ENCODE results near the gene KCNJ11.

The KCNJ11 gene

DNA sequence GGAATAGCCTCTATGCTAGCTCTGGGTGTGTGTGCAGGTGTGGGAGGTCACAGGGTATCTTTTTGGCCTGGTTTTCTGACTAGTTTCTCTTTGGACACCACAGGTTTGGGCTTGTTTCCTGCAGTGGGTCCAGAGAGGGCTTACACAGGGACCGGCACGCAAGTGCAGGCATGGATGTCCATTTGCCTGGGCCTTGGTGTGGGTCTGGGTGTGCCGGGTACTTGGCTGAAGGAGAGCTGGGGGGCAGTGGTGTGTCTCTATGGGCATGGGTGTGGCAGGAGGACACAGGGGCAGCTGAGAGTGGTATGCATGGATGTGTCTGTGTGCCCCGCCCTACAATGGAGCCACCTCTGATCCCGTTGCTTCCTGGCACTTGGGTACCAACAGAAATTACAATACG, 7.5 kb upstream of the KCNJ11 start:
- H3K9me2 ChIP-seq (ENCODE audit: low read depth, low read length) = no peaks in the 10 kb centered on the region
- H3K27me3 ChIP-seq (ENCODE audit: insufficient read depth, low read length) = no peaks in the 10 kb centered on the region
- no peaks in the 10 kb centered on the region for H3K79me2 ChIP-seq (ENCODE audit: insufficient read depth, low read length)
- no peak overlapping the region for H3K4me2 ChIP-seq (ENCODE audit: low read length)
- H4K20me1 ChIP-seq (ENCODE audit: insufficient read depth, low read length) = no peaks in the 10 kb centered on the region
- no peaks in the 10 kb centered on the region for H3F3A ChIP-seq (ENCODE audit: insufficient read depth, low read length)
- no peak overlapping the region for H2AFZ ChIP-seq (ENCODE audit: low read length)
- no peaks in the 10 kb centered on the region for H3K36me3 ChIP-seq (ENCODE audit: insufficient read depth, low read length)
- H3K4me3 ChIP-seq (ENCODE audit: low read depth, low read length, poor library complexity, severe bottlenecking) = no peak overlapping the region
- H3K9me3 ChIP-seq (ENCODE audit: low read length) = no peaks in the 10 kb centered on the region
- peaks cover 24% of the 10 kb centered on the region for H3K4me1 ChIP-seq (ENCODE audit: insufficient read depth, low read length, severe bottlenecking)
- H3K27ac ChIP-seq (ENCODE audit: low read depth, low read length, poor library complexity, severe bottlenecking) = no peak overlapping the region
- H3K9ac ChIP-seq (ENCODE audit: low read length) = no peak overlapping the region
- no peak for TF ChIP-seq EZH2 (IDR thresholded peaks at IDR 0.05; ENCODE audit: borderline replicate concordance, low read length)
- TF ChIP-seq CTCF (IDR thresholded peaks at IDR 0.05; ENCODE audit: low read length) = no peak

DNA sequence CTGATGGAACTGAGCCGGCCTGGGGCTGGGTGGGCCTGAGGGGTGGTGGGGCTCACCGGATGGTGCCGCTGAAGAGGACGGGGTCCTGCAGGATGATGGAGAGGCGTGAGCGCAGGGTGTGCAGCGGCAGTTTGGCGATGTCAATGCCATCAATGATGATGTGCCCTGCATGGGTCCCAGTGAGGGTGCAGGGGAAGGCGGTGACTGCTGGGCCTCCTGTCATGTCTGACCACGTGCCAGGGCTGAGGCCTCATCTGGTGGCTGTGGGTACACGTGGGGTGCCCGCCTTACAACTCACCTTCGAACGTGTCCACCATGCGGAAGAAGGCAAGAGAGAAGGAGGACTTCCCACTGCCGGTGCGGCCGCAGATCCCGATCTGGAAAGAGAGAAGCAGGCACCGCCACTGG, 7.1 kb upstream of the KCNJ11 start:
- Histone ChIP-seq H3K27ac (ENCODE audit: low read depth, low read length, poor library complexity, severe bottlenecking) (no peak overlapping the region), H3K4me3 (ENCODE audit: low read depth, low read length, poor library complexity, severe bottlenecking) (no peak overlapping the region), H3K9me2 (ENCODE audit: low read depth, low read length) (no peaks in the 10 kb centered on the region), H3K27me3 (ENCODE audit: insufficient read depth, low read length) (no peaks in the 10 kb centered on the region), H3K9ac (ENCODE audit: low read length) (no peak overlapping the region), H4K20me1 (ENCODE audit: insufficient read depth, low read length) (no peaks in the 10 kb centered on the region), H2AFZ (ENCODE audit: low read length) (no peak overlapping the region), H3K9me3 (ENCODE audit: low read length) (no peaks in the 10 kb centered on the region), H3F3A (ENCODE audit: insufficient read depth, low read length) (no peaks in the 10 kb centered on the region), H3K4me1 (ENCODE audit: insufficient read depth, low read length, severe bottlenecking) (peaks cover 24% of the 10 kb centered on the region), H3K4me2 (ENCODE audit: low read length) (no peak overlapping the region), H3K36me3 (ENCODE audit: insufficient read depth, low read length) (no peaks in the 10 kb centered on the region), H3K79me2 (ENCODE audit: insufficient read depth, low read length) (no peaks in the 10 kb centered on the region)
- TF ChIP-seq EZH2 (IDR thresholded peaks at IDR 0.05; ENCODE audit: borderline replicate concordance, low read length) (no peak), CTCF (IDR thresholded peaks at IDR 0.05; ENCODE audit: low read length) (no peak)

DNA sequence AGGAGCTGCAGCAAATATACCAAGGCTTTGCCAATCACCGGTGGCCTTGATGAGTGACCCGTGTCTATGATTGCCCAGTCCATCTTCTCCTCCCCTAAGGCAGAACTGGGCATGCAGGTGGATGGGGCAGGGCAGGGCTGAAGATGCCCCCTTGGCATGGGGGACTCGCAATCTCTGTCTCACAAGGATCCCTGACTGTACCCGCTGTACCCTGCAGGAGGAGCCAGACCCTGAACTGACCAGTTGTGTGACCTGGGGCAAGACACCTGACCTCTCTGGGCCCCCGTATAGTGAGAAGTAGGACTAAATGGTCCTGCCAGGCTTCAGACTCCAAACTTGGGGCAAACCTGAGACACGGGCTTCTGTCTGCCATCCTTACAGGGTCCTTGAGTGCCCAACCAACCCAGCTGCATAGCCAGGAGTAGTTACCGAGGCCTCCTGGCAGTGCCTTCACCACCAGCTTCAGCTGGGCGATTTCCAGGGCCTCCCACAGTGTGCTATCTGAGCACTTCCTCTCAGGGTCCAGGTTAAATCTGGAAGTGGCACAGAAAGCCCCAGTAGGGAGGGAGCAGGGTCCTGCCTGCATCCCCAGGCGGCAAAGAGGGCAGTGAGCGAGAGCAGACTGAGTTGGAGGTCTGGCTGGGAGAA, 6.4 kb upstream of the KCNJ11 start:
- Histone ChIP-seq H3K79me2 (ENCODE audit: insufficient read depth, low read length) (no peaks in the 10 kb centered on the region), H3K4me2 (ENCODE audit: low read length) (no peak overlapping the region), H3K36me3 (ENCODE audit: insufficient read depth, low read length) (no peaks in the 10 kb centered on the region), H3K9me2 (ENCODE audit: low read depth, low read length) (no peaks in the 10 kb centered on the region), H3K9ac (ENCODE audit: low read length) (no peak overlapping the region), H3K27ac (ENCODE audit: low read depth, low read length, poor library complexity, severe bottlenecking) (no peak overlapping the region), H3K4me1 (ENCODE audit: insufficient read depth, low read length, severe bottlenecking) (peaks cover 24% of the 10 kb centered on the region), H3K27me3 (ENCODE audit: insufficient read depth, low read length) (no peaks in the 10 kb centered on the region), H4K20me1 (ENCODE audit: insufficient read depth, low read length) (no peaks in the 10 kb centered on the region), H3K4me3 (ENCODE audit: low read depth, low read length, poor library complexity, severe bottlenecking) (no peak overlapping the region), H3K9me3 (ENCODE audit: low read length) (no peaks in the 10 kb centered on the region), H3F3A (ENCODE audit: insufficient read depth, low read length) (no peaks in the 10 kb centered on the region), H2AFZ (ENCODE audit: low read length) (no peak overlapping the region)
- TF ChIP-seq EZH2 (IDR thresholded peaks at IDR 0.05; ENCODE audit: borderline replicate concordance, low read length) = no peak

- no peaks in the 10 kb centered on the region for H3K79me2 ChIP-seq (ENCODE audit: insufficient read depth, low read length)
- no peaks in the 10 kb centered on the region for H4K20me1 ChIP-seq (ENCODE audit: insufficient read depth, low read length)
- no peak overlapping the region for H3K4me3 ChIP-seq (ENCODE audit: low read depth, low read length, poor library complexity, severe bottlenecking)
- TF ChIP-seq EZH2 (IDR thresholded peaks at IDR 0.05; ENCODE audit: borderline replicate concordance, low read length) = no peak
- no peak overlapping the region for H3K9ac ChIP-seq (ENCODE audit: low read length)
- no peak overlapping the region for H2AFZ ChIP-seq (ENCODE audit: low read length)
- no peak overlapping the region for H3K27ac ChIP-seq (ENCODE audit: low read depth, low read length, poor library complexity, severe bottlenecking)
- no peaks in the 10 kb centered on the region for H3K9me2 ChIP-seq (ENCODE audit: low read depth, low read length)
- H3F3A ChIP-seq (ENCODE audit: insufficient read depth, low read length) = no peaks in the 10 kb centered on the region
- H3K27me3 ChIP-seq (ENCODE audit: insufficient read depth, low read length) = no peaks in the 10 kb centered on the region
- H3K4me1 ChIP-seq (ENCODE audit: insufficient read depth, low read length, severe bottlenecking) = peaks cover 27% of the 10 kb centered on the region
- no peaks in the 10 kb centered on the region for H3K36me3 ChIP-seq (ENCODE audit: insufficient read depth, low read length)
- H3K4me2 ChIP-seq (ENCODE audit: low read length) = no peak overlapping the region
- no peaks in the 10 kb centered on the region for H3K9me3 ChIP-seq (ENCODE audit: low read length)
These were observed 5.0 kb upstream of the KCNJ11 start for GRCh38 chr11:17393472-17393871.

All from OCI-LY1 (cell line).